Stimulated activated CD8-positive, alpha-beta memory T cell treated with anti-CD3 and anti-CD28 coated beads, Interleukin-2, amount 100 ng/mL, for 48 hours (primary cell): ENCODE results near the gene RSBN1L.
A peak's percentile ranks its signal among the peaks of the same experiment; 100 is the strongest.

ENCODE experiments used
- DNase-seq, 2 donors: peaks; one replicate each; pipeline ENCODE4 v3.0.0-alpha.2; 2020; ENCODE audit warnings: low read depth in 2 of 2

RSBN1L gene

DNA sequence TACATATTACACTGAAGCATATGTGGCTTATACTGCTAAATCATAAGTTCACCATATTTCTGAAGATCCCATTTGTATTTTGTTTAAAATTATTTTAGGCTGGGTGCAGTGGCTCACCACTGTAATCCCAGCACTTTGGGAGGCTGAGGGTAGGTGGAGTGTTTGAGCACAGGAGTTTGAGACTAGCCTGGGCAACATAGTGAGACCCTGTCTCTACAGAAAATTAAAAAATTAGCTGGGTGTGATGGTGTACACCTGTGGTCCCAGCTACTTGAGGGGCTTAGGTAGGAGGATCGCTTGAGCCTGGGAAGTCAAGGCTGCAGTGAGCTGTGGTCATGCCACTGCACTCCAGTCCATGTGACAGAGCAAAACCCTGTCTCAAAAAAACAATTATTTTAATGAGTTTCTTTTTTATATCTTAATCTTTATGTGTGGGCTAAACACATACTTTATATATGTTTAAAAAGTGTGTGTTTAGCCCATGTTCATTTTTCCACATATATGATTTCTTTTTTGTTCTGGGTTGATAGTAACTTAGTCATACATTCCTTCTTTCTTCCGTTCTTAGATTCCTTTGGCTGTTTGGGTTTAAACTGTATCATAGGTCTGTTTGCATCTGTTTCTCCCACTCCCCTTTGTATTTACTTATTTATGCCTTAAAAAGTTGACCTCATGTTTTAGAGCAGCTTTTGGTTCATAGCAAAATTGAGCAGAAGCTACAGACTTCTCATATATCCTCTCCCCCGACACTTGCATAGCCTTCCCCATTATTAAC, 33.5 kb downstream of the RSBN1L start:
- DNase-seq = no peak

DNA sequence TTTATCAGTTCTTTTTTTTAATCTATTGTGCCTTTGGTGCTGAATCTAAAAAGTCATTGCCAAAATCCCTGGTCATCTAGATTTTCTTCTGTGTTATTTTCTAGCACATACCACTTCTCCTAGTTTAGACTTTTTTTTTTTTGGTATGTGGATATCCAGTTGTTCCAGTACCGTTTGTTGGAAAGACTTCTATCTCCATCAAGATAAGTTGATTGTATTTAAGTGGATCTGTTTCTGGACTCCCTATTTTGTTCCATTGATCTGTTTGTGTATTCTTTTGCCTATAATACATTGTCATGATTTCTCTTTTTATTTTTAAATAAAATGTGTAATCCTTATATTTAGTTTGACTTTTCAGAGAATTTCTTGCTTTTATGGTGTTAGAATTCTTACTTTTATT, 35.5 kb downstream of the RSBN1L start:
- no peak for DNase-seq

DNA sequence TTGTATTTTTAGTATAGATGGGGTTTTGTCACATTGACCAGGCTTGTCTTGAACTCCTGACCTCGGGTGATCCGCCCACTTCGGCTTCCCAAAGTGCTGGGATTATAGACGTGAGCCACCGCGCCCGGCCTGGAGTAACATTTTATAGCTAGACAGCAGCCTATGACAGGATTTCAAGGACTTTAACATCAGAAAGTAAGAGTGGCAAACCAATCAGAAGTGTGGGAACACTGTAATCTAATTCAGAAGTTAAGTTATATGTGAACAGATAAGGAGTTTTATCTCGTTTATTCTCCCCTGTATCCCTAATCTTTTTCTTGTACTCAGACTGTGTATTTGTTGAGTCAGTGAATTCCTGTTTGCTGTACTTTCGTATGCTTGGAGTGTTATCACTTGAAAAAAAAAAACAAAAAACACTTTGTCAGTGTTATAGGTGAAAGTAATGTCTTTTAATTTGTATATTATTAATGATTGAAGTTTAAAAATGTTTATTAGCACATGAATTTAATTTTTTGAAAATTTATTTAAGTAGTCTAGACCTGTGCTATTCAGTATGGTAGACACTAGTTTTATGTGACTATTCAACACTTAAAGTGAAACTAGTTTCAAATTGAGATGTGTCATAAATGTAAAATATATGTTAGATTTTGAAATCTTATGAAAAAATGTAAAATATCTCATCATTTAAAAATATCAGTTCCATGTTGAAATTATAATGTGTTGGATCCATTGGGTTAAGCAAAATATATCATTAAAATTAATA, 38.6 kb downstream of the RSBN1L start:
- no peak for DNase-seq

DNA sequence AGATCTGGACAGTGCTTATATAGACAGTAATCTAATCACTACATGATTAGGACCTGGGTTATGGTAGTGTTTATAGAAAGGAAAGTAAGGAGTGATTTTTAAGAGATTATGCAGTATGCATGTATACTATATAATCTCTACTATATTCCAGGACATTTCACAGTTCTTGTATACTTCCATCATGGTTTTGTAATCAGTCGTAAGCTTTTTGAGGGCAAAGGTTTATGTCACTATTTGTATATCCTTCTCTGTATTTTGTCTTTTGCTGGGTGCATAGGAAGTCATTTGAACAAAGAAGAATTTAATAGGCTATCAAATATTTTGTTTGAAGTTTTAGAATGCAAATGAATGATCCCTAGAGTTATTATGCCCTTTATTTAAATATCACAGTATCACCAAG, 39.2 kb downstream of the RSBN1L start:
- no peak for DNase-seq

DNA sequence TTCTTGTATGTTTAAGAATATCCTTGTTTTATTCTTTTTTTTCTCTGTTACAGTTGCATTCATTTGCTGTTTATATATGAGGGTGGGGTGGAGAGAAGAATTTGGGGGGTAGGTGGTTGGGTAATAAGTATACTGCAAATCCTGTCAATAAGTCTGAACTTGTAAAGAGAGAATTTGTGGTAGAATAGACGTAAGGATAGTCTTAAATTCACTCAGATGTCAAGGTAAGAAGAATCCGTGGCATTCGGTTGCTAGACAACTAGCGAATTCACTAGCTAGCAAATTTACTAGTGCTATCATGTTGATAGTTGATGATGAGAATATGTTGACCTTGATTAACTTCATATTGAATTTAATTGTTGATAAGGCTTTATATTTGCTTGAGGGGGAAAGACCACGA, 40.7 kb downstream of the RSBN1L start:
- DNase-seq = no peak

DNA sequence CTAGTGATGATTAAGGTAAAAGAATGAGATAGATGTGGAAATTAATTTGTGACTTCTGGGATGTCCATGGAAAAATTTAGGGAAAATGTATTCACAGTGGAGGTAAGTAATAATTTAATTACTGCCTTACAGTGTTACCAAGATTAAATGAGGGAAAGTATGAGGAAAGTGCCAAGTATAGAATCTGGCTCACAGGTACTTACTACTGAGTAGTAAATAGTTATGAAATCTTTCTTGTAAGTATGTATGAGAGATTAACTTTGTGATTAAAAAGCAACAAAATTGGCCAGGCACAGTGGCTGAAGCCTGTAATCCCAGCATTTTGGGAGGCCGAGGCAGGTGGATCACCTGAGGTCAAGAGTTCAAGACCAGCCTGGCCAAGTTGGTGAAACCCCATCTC, 42.1 kb downstream of the RSBN1L start:
- DNase-seq = no peak

DNA sequence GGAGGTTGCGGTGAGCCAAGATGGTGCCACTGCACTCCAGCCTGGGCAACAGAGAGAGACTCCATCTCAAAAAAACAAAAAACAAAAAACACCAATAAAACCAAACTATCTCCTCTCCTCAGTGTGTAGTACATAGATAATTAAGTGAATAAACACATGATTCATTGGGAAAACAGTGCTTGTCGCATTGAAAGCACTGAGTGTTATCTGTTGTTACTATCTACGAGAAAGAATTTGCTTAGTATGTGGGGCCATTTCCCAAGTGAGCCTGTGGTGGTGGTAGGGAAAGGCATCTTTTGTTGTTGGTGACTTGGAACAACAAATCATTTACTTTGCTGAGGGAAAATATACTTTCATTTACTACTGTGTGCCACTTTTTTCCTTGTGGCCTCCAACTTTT, 42.6 kb downstream of the RSBN1L start:
- DNase-seq = no peak

DNA sequence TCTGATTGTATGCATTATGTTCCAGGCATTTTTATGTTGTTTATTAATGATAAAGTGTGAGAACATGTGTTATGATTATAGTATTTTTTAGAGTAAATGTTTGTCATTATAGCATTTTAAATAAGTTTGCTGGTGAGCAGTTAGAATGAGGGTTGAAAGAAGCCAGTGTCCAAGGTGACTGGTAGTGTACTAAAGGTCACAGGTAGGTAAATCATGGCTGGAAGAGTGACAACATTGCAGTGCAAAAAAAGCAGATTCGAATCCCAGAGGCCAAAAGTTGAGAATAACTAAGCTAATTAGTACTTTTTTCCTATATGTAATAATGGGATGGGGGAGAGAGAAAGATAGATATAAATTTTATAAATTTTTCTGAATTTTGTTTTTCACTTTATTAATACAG, 44.0 kb downstream of the RSBN1L start:
- no peak for DNase-seq

DNA sequence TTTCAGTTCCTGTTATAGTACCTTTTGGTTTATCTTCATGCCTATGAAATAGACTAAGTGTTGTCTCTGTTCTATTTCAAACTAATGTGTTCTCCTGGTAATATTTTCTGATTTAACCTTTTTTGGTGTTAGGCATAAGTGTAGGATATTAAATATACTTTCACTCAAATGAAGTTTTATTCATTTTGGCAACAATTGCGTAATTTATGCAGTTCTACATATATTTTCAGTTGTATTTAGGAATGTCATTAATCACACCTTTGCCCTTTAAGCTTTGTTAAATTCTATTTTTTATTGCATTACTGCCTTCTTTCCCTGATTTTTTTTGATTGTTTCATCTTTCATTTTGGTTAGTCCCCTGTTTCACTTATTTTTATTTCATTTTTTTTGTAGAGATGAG, 47.3 kb downstream of the RSBN1L start:
- DNase-seq = no peak

DNA sequence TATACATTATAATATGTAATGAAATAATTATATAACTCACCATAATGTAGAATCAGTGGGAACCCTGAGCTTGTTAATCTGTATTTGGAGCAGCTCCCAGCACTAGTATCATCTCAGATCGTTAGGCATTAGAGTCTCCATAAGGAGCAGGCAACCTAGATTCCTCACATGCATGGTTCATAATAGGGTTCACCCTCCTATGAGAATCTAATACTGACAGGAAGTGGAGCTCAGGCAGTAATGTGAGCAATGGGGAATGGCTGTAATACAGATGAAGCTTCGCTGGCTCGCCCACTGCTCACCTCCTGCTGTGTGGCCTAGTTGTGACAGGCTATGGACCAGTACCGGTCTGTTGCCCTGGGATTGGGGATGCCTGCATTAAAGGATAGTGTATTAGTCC, 49.5 kb downstream of the RSBN1L start:
- DNase-seq = no peak

DNA sequence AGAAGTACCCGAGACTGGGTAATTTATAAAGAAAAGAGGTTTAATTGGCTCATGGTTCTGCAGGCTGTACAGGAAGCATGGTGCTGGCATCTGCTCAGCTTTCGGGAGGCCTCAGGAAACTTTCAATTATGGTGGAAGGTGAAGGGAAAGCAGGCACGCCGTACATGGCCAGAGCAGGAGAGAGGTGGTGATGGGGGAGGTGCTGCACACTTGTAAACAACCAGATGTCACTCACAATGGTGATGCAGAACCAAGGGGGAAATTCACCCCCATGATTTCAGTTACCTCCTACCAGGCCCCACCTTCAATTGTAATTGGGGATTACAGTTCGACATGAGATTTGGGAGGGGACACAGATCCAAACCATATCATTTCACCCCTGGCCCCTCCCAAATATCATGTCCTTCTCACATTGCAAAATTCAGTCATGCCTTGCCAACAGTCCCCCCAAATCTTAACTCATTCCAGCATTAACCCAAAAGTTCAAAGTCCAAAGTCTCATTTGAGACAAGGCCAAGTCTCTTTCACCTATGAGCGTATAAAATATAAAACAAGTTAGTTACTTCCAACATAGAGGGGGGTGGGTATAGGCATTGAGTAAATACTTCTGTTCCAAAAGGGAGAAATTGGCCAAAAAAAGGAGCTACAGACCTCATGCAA, 50.0 kb downstream of the RSBN1L start:
- DNase-seq = no peak

DNA sequence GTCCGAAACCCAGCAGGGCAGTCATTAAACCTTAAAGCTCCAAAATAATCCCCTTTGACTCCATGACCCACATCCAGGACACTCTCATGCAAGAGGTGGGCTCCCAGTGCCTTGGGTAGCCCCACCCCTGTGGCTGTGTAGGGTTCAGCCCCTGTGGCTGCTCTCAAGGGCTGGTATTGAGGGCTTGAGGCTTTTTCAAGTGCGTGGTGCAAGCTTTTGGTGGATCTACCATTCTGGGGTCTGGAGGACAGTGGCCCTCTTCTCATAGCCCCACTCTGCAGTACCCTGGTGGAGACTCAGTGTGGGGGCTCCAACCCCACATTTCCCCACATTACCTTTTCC, 50.5 kb downstream of the RSBN1L start:
- no peak for DNase-seq

DNA sequence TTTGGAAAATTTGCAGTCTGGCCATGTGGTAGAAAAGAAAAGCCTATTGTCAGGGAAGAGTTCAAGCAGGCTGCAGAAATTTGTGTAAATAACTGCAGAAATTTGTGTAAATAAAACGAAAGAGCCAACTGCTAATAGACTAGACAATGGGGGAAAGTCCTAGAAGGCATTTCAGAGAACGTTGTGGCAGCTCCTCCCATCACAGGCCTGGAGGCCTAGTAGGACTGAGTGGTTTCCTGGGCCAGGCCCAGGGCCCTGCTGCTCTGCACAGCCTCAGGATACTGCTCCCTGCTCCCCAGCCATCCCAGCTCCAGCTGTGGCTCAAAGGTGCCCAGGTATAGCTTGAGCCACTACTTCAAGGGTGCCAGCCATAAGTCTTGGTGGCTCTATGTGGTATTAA, 50.9 kb downstream of the RSBN1L start:
- no peak for DNase-seq

DNA sequence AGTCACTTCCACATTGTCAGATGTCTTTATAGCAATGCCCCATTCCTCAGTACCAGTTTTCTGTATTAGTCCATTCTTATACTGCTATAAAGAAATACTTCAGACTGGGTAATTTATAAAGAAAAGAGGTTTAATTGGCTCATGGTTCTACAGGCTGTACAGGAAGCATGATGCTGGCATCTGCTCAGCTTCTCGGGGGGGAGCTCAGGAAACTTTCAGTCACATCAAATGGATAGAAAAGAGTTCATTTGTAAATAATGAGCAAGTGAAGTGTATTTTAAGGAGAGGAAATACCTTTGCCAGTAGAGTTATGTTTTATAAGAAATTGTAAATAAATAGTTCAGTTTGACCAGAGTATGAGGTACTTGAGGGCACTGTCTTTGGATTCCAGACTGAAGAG, 51.5 kb downstream of the RSBN1L start:
- no peak for DNase-seq

DNA sequence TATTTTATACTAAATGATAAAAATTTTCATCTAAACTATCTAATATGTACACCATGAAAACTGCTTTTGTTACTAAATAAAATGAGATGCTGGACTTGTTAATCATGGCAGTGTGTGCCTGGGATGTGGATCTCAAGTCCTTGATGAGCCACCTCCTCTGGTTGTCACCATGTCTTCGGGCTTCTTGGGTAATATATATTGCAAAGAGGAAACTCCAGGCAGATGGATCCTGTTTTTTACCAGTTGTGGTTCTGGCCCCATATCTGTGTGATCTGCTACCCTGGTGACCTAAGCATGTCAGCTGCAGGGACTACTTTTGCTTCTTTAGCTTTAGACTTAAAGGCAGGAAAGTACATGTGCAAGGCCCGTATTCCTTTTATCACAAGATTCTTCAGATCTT, 55.8 kb downstream of the RSBN1L start:
- DNase-seq = no peak

DNA sequence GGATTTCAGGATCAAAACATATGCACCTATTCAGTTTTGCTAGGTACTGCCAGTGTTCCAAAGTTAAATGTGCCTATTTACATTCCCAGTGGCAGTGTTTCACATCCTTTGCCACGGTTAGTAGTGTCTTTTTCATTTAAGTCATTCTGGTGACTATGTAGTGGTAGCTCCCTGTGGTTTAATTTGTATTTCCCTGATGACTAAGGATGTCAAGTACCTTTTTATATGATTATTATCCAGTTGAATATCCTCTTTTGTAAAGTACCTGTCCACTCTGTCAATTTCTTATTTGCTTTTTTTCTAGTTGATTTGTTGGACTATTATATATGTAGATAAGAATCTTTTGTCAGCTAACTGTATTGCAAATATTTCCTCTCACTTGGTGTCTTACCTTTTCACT, 56.9 kb downstream of the RSBN1L start:
- no peak for DNase-seq

DNA sequence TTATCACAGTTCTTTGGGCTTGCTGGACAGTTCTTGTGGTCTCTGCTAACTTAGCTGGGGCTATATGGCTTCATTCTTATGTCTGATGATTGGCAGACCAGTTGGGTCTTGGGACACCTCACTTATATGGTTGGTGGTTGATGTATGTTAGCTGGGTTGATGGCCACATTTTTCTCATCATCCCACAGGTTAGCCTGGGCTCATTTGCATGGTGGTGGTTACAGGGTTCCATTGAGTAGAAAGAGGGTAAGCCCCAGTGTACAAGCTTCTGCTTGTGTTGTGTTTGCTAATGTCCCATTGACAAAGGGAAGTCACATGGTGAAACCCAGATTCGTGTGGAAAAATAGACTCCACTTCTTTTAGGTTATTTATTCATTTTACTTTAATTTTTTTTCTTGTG, 61.3 kb downstream of the RSBN1L start:
- DNase-seq = no peak

DNA sequence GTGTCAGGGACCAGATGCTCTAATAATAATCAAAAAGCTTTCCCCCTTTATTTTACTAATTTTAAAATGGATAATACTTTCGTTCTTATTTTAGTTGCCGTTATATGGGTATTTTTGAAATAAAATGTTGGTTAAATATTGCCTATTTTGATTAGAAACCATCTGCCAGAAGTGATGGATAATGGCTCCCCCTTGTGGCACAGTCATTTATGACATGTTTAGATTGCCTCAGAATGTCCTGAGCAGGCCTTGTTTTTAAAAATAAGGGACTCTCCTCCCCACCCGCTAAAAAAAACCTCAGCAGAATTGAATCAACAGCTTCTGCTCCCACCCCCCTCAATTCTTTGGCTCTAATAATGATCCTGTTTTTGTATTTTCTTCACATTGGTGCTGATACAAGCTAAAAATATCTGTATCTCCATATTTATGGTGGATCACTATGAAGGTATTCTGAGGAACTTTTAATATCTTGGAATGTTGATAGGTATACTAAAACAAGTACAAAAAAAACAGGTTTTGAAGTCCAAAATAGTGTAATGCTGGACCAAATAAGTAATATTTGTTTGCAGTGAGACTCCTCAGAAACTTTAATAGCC, 63.1 kb downstream of the RSBN1L start:
- peak; percentile 14 to 37 for DNase-seq

DNA sequence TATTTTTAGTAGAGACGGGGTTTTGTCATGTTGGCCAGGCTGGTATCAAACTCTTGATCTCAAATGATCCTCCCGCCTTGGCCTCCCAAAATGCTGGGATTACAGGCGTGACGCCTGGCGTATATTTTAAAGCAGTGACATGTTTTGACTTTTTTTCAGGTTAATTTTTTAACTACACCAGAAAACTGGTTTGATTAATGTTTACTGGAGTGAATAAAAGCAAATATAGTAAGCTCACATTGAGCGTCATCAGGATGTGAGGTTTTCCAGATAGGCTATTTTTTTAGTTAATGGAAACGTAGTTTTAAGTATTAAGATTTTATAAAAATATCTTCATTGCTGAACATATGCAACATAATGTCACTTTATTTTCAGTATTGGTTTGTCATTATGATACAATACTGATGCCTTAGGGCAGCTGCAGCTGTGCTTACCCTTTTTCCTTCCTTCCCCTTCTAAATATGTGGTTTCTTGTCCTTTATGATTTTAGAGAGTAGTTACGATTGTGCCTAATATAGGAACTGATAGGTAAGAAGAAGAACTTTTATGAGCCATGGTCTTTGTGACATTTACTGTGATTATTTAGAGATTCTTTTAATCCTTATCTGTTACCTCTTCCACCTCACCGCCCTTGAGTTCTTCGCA, 64.7 kb downstream of the RSBN1L start:
- no peak for DNase-seq

DNA sequence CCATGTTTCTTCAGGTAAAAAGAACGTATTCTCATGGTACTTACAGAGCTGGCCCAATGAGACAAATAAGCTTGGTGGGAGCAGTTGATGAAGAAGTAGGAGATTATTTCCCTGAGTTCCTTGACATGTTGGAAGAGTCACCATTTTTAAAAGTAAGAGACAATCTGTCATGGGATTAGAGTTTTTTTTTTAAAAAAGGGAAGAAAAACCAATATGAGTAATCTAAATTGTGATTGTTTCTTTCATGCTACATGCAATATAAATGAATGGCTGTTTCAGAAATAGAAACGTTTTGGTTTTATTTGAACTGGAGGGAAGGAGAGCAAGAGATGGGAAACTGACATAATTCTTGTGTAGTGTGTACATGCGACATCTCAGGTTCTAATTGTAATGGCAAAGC, 69.2 kb downstream of the RSBN1L start:
- DNase-seq = no peak

DNA sequence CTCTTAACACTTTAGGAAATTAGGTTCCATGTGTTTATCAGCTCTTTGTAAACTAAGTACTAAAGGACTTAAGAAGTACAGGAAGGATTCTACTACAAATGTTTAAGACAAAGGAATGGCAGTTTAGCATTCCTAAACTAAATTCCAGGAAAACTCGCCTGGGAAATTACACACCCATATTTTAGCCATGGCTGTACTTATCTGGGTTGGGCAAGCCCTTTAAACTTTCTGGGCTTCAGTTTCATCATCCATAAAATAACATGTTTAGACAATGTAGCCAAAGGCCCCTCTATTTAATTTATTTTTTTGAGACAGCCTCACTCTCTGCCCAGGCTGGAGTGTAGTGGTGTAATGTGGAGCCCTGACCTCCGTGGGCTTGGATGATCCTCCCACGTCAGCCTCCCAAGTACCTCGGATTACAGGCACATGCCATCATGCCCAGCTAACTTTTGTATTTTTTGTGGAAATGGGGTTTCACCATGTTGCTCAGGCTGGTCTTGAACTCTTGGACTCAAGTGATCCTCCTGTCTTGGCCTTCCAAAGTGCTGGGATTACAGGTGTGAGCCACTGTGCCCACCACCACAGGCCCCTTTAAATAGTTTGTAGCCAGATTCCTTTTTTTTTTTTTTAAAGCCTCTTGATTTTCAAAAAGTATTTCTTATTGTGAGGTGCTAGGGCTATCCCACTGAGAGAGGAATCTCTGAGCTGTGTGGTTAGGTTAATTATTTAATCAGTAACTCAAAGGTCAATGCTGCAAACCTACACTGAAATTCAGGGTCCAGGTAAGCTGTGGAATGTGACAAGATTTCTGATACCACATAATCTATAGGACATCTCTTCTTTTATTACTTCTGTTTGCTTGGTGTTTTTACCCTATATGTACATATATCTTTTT, 69.9 kb downstream of the RSBN1L start:
- no peak for DNase-seq
